GM12878 (cell line): ENCODE data around the gene HOXD11. TPM values are rescaled to one million over a fixed set of nuclear protein-coding genes. Genes with fewer than 3 reads are reported as not detected.

Source experiments
- ATAC-seq: fragments of 200-7000 bp; cut with Tn5 transposase; 3 replicates; pipeline ENCODE4 v1.9.1; 2020; ENCODE audit warnings: mild to moderate bottlenecking, moderate library complexity
- BruUV-seq: library from RNA; stranded (reverse); fragments of 400-500 nt; replicated peaks from 2 replicates; lab custom pipeline; 2021; lab: Mats Ljungman, UMichigan
- CTCF ChIA-PET: fragments of 300-600 bp; sonication (Branson Sonifier 250); formaldehyde crosslinking; extraction: SDS; loops from one replicate; lab custom pipeline; 2021; ENCODE audit warnings: inconsistent platforms; lab: Yijun Ruan, JAX
- POLR2A ChIA-PET: fragments of 350-600 bp; formaldehyde crosslinking; extraction: SDS; loops from one replicate; lab custom pipeline; 2021; ENCODE audit warnings: inconsistent platforms; lab: Charles Lee
- RAD21 ChIA-PET: fragments of 300-600 bp; sonication (Branson Sonifier 250); formaldehyde crosslinking; loops from one replicate; lab custom pipeline; 2023; ENCODE audit warnings: antibody characterized with exemption; ENCODE audit not compliant: unreplicated experiment; lab: Charles Lee
- SMC1A ChIA-PET: fragments of 300-600 bp; sonication (Branson Sonifier 250); formaldehyde crosslinking; loops from one replicate; lab custom pipeline; 2023; ENCODE audit not compliant: unreplicated experiment, uncharacterized antibody; lab: Charles Lee
- DNase-seq: peaks from one replicate; pipeline ENCODE4 v3.0.0-alpha.2; 2011; ENCODE audit warnings: low read depth, low spot score
- FAIRE-seq: peaks from 3 replicates; lab custom pipeline; 2011; peaks lifted over from hg19 to GRCh38; lab: Jason Lieb, UNC
- H2AFZ ChIP-seq: 2 replicates; pipeline ENCODE4 v1.6.0; 2011; ENCODE audit warnings: low read depth, low read length, control low read depth; ENCODE audit not compliant: control insufficient read depth
- H3K27ac ChIP-seq: 2 replicates; pipeline ENCODE4 v1.5.1; 2011; ENCODE audit warnings: control low read depth; ENCODE audit not compliant: control insufficient read depth, insufficient read depth
- H3K27me3 ChIP-seq, 2 experiments: replicated peaks in 1 of 2; 2 replicates each; pipeline versions ENCODE4 v1.6.0 to v1.6.1; 2011; ENCODE audit warnings: low read length in 1 of 2; ENCODE audit not compliant: control insufficient read depth in 2 of 2, insufficient read depth in 2 of 2
- H3K36me3 ChIP-seq, 2 experiments: 2 replicates each; pipeline ENCODE4 v1.5.1; 2011; ENCODE audit warnings: low read length in 1 of 2; ENCODE audit not compliant: control insufficient read depth in 2 of 2, insufficient read depth in 2 of 2
- H3K4me1 ChIP-seq: 2 replicates; pipeline ENCODE4 v1.6.1; 2011; ENCODE audit warnings: mild to moderate bottlenecking, low read length, moderate library complexity, mixed read lengths; ENCODE audit not compliant: control insufficient read depth, insufficient read depth
- H3K4me2 ChIP-seq: 2 replicates; pipeline ENCODE4 v1.6.0; 2011; ENCODE audit warnings: control low read depth; ENCODE audit not compliant: control insufficient read depth, insufficient read depth
- H3K4me3 ChIP-seq: fragments of 200-600 bp; sonication (generic); 2 replicates; pipeline ENCODE4 v1.5.1; 2016
- H3K79me2 ChIP-seq: 2 replicates; pipeline ENCODE4 v1.6.0; 2011; ENCODE audit warnings: low read length; ENCODE audit not compliant: control insufficient read depth, insufficient read depth
- H3K9ac ChIP-seq: 2 replicates; pipeline ENCODE4 v1.8.0; 2011; ENCODE audit warnings: low read length, control low read depth, mixed read lengths; ENCODE audit not compliant: control insufficient read depth, insufficient read depth
- H3K9me3 ChIP-seq: replicated peaks from 3 replicates; pipeline ENCODE4 v1.5.1; 2011; ENCODE audit warnings: mild to moderate bottlenecking, low read length; ENCODE audit not compliant: control insufficient read depth, insufficient read depth
- H4K20me1 ChIP-seq: 2 replicates; pipeline ENCODE4 v1.6.0; 2011; ENCODE audit not compliant: control insufficient read depth, insufficient read depth
- SMAD5 ChIP-seq: IDR thresholded peaks from 2 replicates; pipeline ENCODE4 v1.6.1; 2016; ENCODE audit warnings: antibody characterized with exemption, low read depth
- WGBS: methylation state at CpG from one replicate; pipeline ENCODE4 v1.1.6; 2016; ENCODE audit warnings: low lambda C conversion rate; ENCODE audit not compliant: insufficient replicate concordance, insufficient coverage; ENCODE audit errors: missing lambda C conversion rate; 5-methylcytosine and 5-hydroxymethylcytosine counted together
- in situ Hi-C: fragments of 300-500 bp; cut with MboI; formaldehyde crosslinking; loops from 9 replicates; pipeline ENCODE4 v1.14.3; 2018; ENCODE audit warnings: mixed read lengths
- intact Hi-C: fragments of 100-400 bp; cut with micrococcal nuclease; formaldehyde crosslinking; loops from one replicate; pipeline ENCODE4 v1.14.2; 2022; ENCODE audit not compliant: unreplicated experiment
- polyA plus RNA-seq, 11 experiments: library from polyadenylated mRNA; depleted of rRNA in 4 of 11; unstranded in 6 of 11; stranded (reverse) in 5 of 11; fragments of >200 nt; fragmentation: Nextera tagmentation in 4 of 11; fragmentation: Illumina TruSeq in 1 of 11; extraction: Ambion mirVana in 4 of 11; extraction: Trizol in 1 of 11; gene quantifications; 1 replicate in 1 of 11; 2 replicates in 10 of 11; pipeline versions ENCODE4 v1.2.1 to v1.2.3, GENCODE V29; 2011 to 2016; ENCODE audit warnings: inconsistent platforms in 2 of 11, missing spikeins in 2 of 11, low read depth in 1 of 11
- total RNA-seq, 4 experiments: library from RNA; depleted of rRNA in 3 of 4; stranded (reverse); fragments of >200 nt in 3 of 4; fragmentation: Illumina TruSeq in 1 of 4; extraction: Trizol in 1 of 4; gene quantifications; 2 replicates each; pipeline versions ENCODE4 v1.2.1 to v1.2.3, GENCODE V29; 2013 to 2021
- TF ChIP-seq, protein P1 (sequence below): fragments of 450-650 bp; IDR thresholded peaks from 2 replicates; pipeline ENCODE4 v1.6.1; 2018; ENCODE audit warnings: mild to moderate bottlenecking, low read depth, moderate library complexity; ENCODE audit not compliant: partially characterized antibody

HOXD11 gene
- total and polyA plus RNA-seq, 10 of the 15 experiments (the other 5 are each of a cell fraction or from before 2014, with no cell fraction given) = not detected

DNA sequence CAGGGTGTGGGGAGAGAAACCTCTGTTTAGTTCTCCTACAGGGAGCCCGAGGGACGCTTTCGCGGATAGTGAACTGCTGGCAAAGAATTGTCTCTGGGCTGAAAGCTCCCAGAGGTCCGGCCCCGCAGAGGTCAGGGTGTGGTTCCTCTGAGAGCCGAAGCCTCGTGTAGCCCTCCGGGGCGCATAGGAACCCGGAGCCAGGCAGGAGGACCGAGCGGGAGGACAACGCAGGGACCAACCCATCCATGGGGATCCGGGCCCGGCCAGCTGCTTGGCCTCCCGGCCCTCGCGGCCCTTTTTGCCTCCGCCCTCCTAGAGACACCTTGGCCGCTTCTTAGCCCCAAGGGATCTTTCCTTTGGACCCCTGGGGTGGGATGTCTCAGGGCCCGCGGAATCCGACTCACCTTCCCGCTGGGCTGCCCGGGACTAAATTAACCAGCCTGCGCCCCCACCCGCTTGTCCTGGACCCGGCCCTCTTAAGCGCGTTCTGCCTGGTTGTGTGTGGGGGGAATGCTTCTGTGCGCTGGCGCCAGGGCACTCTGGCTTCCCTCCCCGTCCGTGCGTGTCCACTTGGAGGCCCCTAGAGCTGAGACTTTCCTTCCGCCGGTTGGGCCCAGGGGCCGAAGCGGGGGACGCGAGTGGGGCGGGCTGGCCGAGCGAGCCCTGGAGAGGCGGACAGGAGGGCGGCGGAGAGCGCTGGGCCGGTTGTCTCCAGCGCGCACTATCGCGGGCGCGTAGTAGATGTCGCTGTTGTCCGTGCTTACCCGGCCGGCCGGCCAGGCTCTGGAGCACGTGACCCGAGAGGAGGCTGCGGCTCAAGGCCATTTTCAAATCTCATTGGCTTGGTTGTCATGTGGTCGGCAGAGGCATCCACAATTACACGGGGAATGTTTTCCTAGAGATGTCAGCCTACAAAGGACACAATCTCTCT lies 9.1 kb downstream of the HOXD11 start, which contains the start of gene HOXD10:
HOXD10 (plus strand) TSS at position 896 of the 931 bp plus-strand sequence. CDS start 56 bp downstream, outside the sequence.
- no peak within 1 kb of the TSS for H3K27ac ChIP-seq
- POLR2A ChIA-PET = no interaction called here
- no peak within 1 kb of the TSS for H2AFZ ChIP-seq
- intact Hi-C loops = no loop called here
- no peak for ATAC-seq
- no peak for DNase-seq
- SMC1A ChIA-PET = no interaction called here
- no peaks in the 10 kb centered on the region for H3K4me1 ChIP-seq
- in situ Hi-C loops = no loop called here
- WGBS = 54% methylated on average over 50 of the region's 66 CpGs
- FAIRE-seq = no peak
- no peak within 1 kb of the TSS for H3K4me3 ChIP-seq
- H3K79me2 ChIP-seq = no peaks in the 10 kb centered on the region
- no TSS peak for BruUV-seq
- H3K27me3 ChIP-seq = peaks cover 11 to 49% of the 10 kb centered on the region in 2 experiments
- RAD21 ChIA-PET = no interaction called here
- no peak for TF ChIP-seq SMAD5
- TF ChIP-seq, protein P1, sequence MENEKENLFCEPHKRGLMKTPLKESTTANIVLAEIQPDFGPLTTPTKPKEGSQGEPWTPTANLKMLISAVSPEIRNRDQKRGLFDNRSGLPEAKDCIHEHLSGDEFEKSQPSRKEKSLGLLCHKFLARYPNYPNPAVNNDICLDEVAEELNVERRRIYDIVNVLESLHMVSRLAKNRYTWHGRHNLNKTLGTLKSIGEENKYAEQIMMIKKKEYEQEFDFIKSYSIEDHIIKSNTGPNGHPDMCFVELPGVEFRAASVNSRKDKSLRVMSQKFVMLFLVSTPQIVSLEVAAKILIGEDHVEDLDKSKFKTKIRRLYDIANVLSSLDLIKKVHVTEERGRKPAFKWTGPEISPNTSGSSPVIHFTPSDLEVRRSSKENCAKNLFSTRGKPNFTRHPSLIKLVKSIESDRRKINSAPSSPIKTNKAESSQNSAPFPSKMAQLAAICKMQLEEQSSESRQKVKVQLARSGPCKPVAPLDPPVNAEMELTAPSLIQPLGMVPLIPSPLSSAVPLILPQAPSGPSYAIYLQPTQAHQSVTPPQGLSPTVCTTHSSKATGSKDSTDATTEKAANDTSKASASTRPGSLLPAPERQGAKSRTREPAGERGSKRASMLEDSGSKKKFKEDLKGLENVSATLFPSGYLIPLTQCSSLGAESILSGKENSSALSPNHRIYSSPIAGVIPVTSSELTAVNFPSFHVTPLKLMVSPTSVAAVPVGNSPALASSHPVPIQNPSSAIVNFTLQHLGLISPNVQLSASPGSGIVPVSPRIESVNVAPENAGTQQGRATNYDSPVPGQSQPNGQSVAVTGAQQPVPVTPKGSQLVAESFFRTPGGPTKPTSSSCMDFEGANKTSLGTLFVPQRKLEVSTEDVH = no peak
- TF ChIP-seq, all 136 proteins: peak for 0
- Histone ChIP-seq H3K36me3 (no peaks in the 10 kb centered on the region), H3K9me3 (peaks cover 1% of the 10 kb centered on the region; the same call in 1 of the 3 replicates), H3K4me2 (no peak within 1 kb of the TSS), H3K9ac (no peak within 1 kb of the TSS), H4K20me1 (no peaks in the 10 kb centered on the region)
- CTCF ChIA-PET = interaction anchor here (0.6 kb wide), 1 partner anchor 516 kb away, joined by 3 read pairs; no protein-coding TSS in a partner anchor
